T-helper 2 cell (primary cell): ENCODE data around the gene OSMR.

ENCODE experiments used
- DNase-seq, 5 experiments: peaks; one replicate each; pipeline versions ENCODE4 v3.0.0 to v3.0.0-alpha.2; 2012 to 2022
- total RNA-seq, 2 donors: gene quantifications; one replicate each; lab custom pipeline; 2026; lab: John Stamatoyannopoulos, UW

OSMR gene
- 0 to 0.47 reads per million in 2 donors for total RNA-seq

DNA sequence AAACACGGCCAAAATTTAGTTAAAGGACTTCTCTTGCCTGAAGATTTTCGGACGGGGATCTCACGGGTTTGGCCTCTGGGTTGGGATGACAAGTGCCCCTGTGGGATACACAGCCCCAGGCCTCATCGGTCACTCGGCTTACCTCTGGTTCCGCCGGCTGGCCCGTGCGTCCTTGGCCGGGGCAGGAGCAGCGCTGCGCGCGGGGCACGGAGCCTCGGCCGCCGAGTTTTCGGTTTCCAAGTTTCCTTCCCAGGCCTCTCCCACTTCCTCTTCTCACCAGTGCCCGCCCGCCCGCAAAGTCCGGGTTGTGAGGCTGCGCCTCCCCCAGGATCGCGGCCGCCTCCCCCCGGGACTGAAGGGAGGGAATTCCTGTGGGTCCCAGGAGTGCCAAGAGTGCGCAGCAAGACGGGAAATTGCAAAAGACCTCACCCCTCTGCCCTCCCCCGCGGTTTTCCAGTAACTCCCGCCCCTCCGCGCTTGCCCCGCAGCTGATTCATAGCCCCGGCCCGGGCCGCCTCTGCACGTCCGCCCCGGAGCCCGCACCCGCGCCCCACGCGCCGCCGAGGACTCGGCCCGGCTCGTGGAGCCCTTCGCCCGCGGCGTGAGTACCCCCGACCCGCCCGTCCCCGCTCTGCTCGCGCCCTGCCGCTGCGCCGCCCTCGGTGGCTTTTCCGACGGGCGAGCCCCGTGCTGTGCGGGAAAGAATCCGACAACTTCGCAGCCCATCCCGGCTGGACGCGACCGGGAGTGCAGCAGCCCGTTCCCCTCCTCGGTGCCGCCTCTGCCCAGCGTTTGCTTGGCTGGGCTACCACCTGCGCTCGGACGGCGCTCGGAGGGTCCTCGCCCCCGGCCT is at the start of gene OSMR:
OSMR (plus strand) TSS at position 487 of the 853 bp plus-strand sequence. CDS start 23,033 bp downstream, outside the sequence.
- DNase-seq: no peak

DNA sequence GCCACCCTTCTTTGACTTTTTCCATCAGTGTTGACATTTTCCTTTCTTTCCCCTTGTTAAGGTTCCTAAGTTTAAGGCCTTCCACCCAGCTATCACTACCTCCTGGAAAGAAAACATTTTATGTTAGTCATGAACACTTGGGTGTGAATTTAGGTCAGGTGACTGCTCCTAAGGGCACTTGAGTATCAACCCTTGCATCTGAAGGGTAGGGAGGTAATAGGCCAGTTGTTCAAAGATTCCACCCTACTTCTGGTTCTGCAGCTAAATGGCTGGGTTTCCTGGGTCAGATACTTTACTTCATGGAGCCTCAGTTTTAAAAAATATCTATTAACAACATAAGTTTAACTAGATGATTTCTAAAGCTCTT is 49.1 kb upstream of the OSMR start:
- DNase-seq: no peak

GRCh38 chr5:38797838-38798237 is 48.0 kb upstream of the OSMR start:
- no peak for DNase-seq

DNA sequence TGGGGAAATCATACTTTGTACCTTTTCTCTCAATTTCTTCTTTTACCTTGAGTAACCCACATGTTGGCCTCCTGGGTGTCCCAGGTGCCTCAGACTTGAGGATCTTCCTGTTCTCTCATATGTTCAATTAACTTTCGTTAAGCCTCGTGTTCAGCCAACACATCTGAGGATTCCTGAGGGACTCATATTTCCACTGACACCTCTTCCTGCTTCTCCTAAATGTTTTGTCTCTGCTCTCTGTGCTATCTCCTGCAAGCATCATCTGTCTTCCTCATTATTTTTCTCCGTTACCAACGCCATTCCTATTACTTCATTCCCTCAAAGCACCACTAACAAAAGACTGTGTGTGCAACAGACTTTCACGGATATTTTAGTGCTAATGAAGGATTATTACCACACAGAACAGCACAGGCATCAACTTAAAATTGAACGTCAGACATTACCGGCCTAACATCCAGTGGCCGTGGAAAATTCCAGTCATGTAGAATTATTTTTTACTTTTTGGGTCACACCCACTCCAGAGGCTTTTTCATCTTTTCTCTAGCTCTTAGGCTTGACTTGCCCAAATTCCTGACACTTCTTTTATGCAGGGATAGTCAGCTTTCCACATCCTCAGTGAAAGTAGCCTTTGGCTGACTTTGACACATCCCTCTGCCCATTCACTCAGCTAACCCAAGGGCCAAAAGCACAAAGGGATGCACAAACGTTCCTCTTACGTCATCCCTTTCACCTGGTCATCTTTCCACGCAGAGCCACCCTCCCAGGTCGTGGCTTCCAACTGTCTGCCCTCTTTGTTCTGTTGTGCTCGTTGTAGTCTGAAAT is 46.0 kb upstream of the OSMR start:
- DNase-seq: no peak

DNA sequence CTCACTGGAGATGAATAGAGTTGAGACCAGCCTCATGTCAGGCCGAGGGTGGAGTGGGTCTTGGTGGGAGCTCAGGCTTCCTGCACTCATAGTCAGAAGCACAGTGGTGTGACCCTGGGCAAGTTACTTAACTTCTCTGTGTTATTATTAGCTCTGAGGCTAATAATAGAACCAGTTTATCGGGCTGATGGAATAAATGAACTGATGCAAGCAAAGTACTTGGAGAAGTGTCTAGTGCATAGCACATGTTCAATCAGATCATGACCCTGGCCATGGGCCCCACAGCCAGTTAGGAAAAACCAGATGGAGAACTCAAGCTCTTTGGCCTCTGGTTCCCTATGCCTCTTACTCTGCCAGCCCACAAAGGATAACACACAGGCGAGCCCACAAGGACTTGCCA is 45.3 kb upstream of the OSMR start:
- no peak for DNase-seq

GRCh38 chr5:38802125-38802524 is 43.7 kb upstream of the OSMR start:
- DNase-seq: no peak

- DNase-seq: no peak
These were observed 42.6 kb upstream of the OSMR start for GRCh38 chr5:38803246-38803645.

DNA sequence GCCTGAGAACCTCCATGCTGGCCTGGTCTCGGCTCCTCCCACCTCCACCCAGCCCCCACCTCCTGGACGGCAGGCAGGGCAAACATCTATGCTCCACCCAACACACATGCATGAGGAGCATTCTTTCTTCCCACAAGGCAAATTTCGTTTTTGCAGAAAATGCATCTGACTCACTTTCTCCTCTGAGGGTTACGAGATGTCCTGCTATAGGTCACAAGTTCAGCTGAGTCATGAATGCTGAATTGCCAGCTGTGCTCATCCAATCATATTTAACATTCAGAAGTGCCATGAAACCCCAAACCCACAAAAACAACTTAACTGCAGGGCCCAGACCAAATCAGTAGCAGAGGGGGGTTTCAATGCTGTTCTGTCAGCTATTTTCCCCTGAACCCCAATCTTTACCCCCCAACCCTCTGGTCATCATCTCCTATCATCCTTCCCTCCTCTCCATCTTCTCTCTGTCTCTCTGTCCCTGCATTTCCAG is 39.0 kb upstream of the OSMR start:
- peak in 1 of 5 experiments; percentile 54 for DNase-seq

GRCh38 chr5:38807570-38808483 is 38.0 kb upstream of the OSMR start:
- DNase-seq: no peak

DNA sequence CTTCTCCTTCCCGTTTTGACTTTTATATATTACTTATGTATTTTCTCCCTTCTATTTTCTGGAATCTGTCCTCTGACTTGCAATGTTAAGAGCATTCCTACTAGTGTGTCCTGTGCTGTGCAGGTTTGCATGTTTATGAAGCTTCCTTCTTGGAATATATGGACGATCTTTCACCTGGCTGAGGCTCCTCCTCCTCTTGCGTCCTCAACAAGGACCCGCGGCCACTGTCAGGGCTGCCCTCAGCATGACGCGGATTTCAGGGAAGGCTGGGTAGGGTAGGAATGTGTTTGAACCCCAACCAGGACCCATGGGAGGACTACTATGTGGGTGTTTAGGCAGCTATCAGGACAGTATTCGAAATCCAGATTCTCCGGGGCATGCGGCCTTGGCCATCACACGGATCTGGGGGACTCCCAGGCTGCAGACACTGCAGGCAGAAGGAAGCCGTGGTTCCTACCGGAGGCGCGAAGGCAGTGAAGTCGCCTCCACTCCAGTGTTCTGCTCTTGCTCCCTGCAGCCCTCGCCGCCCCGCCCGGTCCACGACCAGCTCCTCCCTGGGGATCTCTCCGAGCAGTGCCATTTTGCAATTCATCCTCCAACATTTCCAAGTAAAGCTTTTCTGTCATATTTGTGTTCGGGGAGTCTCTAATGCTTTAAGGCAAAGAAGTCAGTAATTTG is 37.0 kb upstream of the OSMR start:
- no peak for DNase-seq

GRCh38 chr5:38809388-38810359 is 36.1 kb upstream of the OSMR start:
- DNase-seq: peak in 3 of 5 experiments; percentile 9 to 60 (median 17)

- DNase-seq: no peak
These were observed 30.9 kb upstream of the OSMR start for GRCh38 chr5:38814879-38815278.

GRCh38 chr5:38816083-38817030 is 29.5 kb upstream of the OSMR start:
- DNase-seq: no peak

DNA sequence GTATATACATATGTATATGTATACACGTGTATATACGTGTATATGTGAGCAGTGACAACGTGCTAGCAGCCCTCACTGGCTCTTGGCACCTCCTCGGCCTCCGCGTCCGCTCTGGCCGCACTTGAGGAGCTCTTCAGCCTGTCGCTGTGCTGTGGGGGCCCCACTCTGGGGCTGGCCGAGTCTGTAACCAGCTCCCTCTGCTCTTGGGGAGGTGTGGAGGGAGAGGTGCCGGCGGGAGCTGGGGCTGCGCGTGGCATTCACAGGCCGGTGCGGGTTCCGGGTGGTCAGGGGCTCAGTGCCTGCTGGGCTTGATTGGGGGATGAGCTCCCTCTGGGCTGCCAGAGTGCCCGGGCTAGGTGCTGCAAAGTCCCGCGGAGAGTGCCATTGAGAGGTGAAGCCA is 24.1 kb upstream of the OSMR start:
- DNase-seq: no peak

DNA sequence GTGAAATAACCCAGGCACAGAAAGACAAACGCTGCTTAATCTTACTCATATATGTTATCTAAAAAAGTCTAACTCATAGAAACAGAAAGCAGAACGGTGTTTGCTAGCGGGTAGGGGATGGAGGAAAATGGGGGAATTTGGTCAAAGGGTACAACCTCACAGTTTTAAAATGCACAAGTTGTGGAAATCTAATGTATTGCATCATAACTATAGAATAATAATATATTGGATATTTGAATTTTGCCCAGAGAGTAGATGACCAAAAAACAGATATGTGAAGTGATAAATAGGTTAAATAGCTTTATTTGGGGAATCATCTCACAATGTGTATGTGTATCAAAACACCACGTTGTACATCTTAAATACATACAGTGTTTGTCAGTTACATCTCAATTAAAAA is 22.3 kb upstream of the OSMR start:
- DNase-seq: no peak

DNA sequence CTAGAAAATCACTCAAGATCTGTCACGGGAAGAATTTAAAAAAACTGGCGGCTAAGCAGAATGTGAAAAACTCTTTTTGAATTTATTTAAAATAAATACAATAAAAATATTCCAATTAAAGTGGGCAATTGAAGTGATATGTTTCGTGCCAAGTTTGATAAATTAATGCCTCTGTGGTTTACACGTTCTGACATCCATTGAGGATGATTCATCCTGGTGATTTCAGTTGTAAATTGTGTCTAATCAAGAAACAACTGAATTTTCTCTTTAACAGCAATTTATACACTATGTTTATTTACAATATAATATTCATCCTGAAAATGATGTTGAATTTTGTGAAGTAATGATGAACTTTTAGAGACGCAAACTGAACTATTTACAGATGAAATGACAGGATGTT is 21.0 kb upstream of the OSMR start:
- peak in 1 of 5 experiments; percentile 15 for DNase-seq

GRCh38 chr5:38825494-38825893 is 20.3 kb upstream of the OSMR start:
- DNase-seq: no peak

DNA sequence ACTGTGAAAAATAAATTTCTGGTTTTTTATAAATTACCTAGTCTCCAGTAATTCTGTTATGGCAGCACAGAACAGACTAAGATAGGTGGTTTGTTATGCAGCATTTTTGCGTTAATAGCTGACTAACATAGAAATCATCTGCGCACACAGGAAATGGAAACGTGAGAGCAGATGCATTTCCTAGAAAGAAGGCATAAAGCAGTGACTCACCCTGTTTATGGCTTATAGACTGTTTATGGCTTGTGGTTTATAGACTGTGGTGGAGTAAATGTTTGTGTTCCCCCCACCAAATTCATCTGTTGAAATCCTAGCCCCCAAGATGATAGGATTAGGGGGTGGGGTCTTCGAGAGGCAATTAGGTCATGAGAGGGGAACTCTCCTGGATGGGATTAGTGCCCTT is 18.3 kb upstream of the OSMR start:
- peak in 1 of 5 experiments; percentile 75 for DNase-seq

GRCh38 chr5:38830521-38831051 is 15.2 kb upstream of the OSMR start:
- no peak for DNase-seq
